ENCODE data around the gene ZNF566. TPM values are rescaled to one million over a fixed set of nuclear protein-coding genes. Genes with fewer than 3 reads are reported as not detected.

ZNF566 gene
- total and polyA plus RNA-seq, 2 of the 13 experiments (the other 11 are each of a cell fraction or from before 2014, with no cell fraction given): 4.8 to 13.7 TPM

DNA sequence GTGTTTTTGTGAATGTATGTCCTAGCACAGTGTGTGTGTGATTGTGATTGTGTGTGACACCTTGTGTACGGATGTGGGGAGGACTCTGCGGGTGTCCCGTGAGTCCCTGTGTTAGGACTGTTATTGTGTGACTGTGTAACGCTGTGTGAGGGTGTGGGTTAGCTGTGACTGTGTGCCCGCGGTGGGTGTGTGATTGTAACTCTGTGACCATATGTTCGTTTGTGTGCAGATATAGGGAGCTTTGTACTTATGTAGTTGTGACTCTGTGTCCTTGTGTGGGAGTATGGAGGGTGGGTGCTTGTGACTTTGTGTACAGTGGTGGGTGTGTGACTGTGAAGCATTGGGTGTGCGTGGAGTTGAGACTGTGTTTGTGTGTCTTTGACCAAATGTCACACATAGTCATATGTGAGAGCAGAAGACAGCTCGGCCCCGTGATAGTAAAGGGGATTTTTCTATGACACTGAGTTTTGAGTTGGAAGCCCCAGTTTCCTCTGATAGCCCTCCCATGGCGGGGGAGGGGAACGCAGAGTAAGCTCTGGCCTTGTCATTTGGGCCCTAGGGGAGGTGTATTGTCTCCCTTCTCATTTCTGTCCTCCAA is 39.7 kb upstream of the ZNF566 start (continued):
- TF ChIP-seq ZNF800 (CRISPR knock-in tag; IDR thresholded peaks at IDR 0.05) (0 out of 2 replicates have a peak, but pooled peaks have one; percentile 3), FOXO4 (CRISPR knock-in tag; conservative IDR thresholded peaks at IDR 0.05) (no peak), RBM39 (IDR thresholded peaks at IDR 0.05; ENCODE audit: low read depth, low read length, poor library complexity, severe bottlenecking) (no peak), BRD4 (CRISPR knock-in tag; IDR thresholded peaks at IDR 0.05) (no peak; the same call in 1 of the 2 replicates), ZNF619 (CRISPR knock-in tag; IDR thresholded peaks at IDR 0.05) (0 out of 2 replicates have a peak, but pooled peaks have one; percentile 48), PRPF4 (IDR thresholded peaks at IDR 0.05; ENCODE audit: low read depth, low read length, poor library complexity, severe bottlenecking) (no peak), FOXC1 (CRISPR knock-in tag; IDR thresholded peaks at IDR 0.05; ENCODE audit: borderline replicate concordance) (0 out of 2 replicates have a peak, but pooled peaks have one; percentile 1), ARID4A (CRISPR knock-in tag; IDR thresholded peaks at IDR 0.05; ENCODE audit: borderline replicate concordance) (peak; percentile 56), ZNF646 (CRISPR knock-in tag; IDR thresholded peaks at IDR 0.05) (peak; percentile 99)
- TF ChIP-seq, protein P1, sequence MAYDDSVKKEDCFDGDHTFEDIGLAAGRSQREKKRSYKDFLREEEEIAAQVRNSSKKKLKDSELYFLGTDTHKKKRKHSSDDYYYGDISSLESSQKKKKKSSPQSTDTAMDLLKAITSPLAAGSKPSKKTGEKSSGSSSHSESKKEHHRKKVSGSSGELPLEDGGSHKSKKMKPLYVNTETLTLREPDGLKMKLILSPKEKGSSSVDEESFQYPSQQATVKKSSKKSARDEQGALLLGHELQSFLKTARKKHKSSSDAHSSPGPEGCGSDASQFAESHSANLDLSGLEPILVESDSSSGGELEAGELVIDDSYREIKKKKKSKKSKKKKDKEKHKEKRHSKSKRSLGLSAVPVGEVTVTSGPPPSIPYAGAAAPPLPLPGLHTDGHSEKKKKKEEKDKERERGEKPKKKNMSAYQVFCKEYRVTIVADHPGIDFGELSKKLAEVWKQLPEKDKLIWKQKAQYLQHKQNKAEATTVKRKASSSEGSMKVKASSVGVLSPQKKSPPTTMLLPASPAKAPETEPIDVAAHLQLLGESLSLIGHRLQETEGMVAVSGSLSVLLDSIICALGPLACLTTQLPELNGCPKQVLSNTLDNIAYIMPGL (CRISPR knock-in tag; IDR thresholded peaks at IDR 0.05; ENCODE audit: borderline replicate concordance in 1 of 2, low read depth in 1 of 2): 0 out of 4 replicates have a peak, but pooled peaks of 1 of the 2 experiments have one; percentile 2
